GM13977 (cell line): ENCODE data around the gene DPP10.

ENCODE experiments used
- DNase-seq: peaks from one replicate; pipeline ENCODE4 v3.0.0; 2012; ENCODE audit warnings: low spot score
- in situ Hi-C: fragments of 300-500 bp; cut with MboI; formaldehyde crosslinking; loops from one replicate; pipeline ENCODE4 v1.12.0; 2022; ENCODE audit warnings: low sequenced_read_pairs, low pct_unique_long_range_greater_than_20kb, mixed read lengths, inconsistent platforms; ENCODE audit not compliant: unreplicated experiment
- TF ChIP-seq, protein P1 (sequence below): IDR thresholded peaks from 2 replicates; pipeline ENCODE4 v1.5.1; 2012; ENCODE audit warnings: mild to moderate bottlenecking, control low read depth; ENCODE audit not compliant: insufficient read depth; ENCODE audit errors: extremely low read depth, missing control alignments

DPP10 gene

DNA sequence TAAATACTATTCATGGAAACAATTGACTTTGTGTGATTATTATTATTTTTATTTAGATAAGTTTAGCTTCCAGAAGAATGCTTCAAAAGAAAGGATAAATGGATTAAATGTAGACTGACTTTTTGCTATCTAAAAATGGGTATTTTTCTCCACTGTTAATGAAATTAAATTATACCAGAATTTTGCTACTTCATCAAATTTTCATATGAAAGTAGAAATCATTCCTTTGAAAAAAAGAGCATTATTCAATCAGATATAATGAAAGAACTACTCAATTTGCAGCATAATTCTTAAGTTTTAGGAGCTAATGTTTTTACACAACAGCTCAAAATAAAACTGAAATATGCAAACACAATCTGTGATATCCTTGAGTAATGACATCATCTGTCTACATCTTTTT, 1424.6 kb downstream of the DPP10 start:
- in situ Hi-C loops, result no loop called here
- no peak for DNase-seq
- TF ChIP-seq, protein P1, sequence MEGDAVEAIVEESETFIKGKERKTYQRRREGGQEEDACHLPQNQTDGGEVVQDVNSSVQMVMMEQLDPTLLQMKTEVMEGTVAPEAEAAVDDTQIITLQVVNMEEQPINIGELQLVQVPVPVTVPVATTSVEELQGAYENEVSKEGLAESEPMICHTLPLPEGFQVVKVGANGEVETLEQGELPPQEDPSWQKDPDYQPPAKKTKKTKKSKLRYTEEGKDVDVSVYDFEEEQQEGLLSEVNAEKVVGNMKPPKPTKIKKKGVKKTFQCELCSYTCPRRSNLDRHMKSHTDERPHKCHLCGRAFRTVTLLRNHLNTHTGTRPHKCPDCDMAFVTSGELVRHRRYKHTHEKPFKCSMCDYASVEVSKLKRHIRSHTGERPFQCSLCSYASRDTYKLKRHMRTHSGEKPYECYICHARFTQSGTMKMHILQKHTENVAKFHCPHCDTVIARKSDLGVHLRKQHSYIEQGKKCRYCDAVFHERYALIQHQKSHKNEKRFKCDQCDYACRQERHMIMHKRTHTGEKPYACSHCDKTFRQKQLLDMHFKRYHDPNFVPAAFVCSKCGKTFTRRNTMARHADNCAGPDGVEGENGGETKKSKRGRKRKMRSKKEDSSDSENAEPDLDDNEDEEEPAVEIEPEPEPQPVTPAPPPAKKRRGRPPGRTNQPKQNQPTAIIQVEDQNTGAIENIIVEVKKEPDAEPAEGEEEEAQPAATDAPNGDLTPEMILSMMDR, result no peak

DNA sequence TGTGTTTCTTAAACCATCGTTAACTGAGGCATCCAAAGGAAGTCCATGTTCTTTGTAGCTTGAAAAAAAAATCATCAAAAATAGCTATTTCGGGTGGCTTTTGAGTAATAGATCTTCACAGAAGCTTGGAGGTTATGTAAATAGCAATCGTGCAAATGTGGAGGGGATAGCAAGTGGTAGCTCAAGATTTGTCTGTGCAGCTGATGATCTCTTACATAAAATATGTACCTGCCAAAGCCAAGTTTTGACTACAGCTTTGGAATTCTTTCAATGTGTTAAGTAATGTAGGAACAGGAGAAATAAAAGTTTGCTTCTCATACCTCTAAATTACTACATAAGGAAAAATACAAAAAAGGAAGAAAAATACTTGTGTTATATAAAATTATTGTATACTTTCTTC, 1432.0 kb downstream of the DPP10 start:
- DNase-seq, result no peak
- TF ChIP-seq, protein P1, result no peak
- in situ Hi-C loops, result no loop called here

DNA sequence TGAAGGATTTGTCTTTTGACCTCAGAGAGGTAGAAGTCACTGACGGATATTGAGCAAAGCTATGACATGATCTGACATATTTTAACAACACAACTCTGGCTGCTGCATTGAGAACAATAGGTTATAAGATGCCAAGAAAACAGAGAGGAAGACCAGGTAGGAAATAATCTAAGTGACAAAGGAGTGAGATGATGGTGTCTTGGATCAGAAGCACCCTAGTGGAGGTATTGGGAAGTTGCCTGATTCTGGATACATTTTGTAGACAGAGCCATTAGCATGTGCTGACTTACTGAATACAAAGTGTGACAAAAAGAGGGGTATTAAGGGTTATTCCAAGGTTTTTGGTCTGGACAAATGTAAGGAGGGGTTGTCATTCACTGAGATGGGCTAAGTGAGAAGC, 1438.1 kb downstream of the DPP10 start:
- DNase-seq, result no peak
- TF ChIP-seq, protein P1, result no peak
- in situ Hi-C loops, result no loop called here

DNA sequence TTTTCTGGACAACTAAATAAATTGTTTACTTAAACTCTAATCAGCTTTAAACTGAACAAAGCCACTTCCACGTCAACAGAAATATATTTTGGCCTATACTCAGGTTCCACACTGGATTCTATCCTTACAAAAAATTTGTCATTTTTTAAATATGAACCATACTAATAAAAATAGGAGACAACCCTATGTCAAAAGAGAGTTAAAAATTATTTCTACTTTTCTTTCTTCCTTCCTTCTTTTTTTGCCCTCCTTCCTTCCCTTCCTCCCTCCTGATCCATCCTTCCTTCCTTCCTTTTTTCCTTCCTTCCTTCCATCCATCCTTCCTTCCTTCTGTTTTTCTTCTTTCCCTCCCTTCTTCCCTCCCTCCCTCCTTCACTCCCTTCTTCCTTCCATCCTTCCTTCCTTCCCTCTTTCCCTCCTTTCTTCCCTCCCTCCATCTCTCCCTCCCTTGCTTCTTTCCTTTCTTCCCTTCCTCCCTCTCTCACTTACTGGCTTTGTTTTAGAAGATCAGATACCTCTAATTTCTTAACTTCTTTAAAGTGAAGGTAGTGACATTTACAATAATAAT, 1444.9 kb downstream of the DPP10 start:
- no peak for DNase-seq
- in situ Hi-C loops, result no loop called here
- TF ChIP-seq, protein P1, result no peak
